Vagina (tissue), 2 donors: Measurements from ENCODE around the gene LONP2. TPM values are rescaled to one million over a fixed set of nuclear protein-coding genes. Genes with fewer than 3 reads are reported as not detected.

Experiments used
- DNase-seq, 2 donors: peaks; one replicate each; pipeline ENCODE4 v3.0.0-alpha.2; 2017; ENCODE audit errors: extremely low spot score in 2 of 2
- H3K27ac ChIP-seq: fragments of 200-600 bp; sonication (generic); one replicate; pipeline ENCODE4 v1.5.1; 2019
- H3K27me3 ChIP-seq: fragments of 200-600 bp; sonication (generic); one replicate; pipeline ENCODE4 v1.5.1; 2019
- H3K36me3 ChIP-seq, 2 donors: fragments of 200-600 bp; sonication (generic); one replicate each; pipeline ENCODE4 v1.5.1; 2017 to 2019
- H3K4me1 ChIP-seq: fragments of 200-600 bp; sonication (generic); one replicate; pipeline ENCODE4 v1.5.1; 2019
- H3K4me3 ChIP-seq, 2 donors: fragments of 200-600 bp; sonication (generic); 1 replicate in 1 of 2; 2 replicates in 1 of 2; pipeline ENCODE4 v1.5.1; 2016 to 2019
- H3K9me3 ChIP-seq: fragments of 200-600 bp; sonication (generic); one replicate; pipeline ENCODE4 v1.5.1; 2019
- POLR2A ChIP-seq, 2 donors: fragments of 450-650 bp; IDR thresholded peaks; one replicate each; pipeline ENCODE4 v1.6.1; 2017; ENCODE audit warnings: antibody characterized with exemption in 2 of 2, mild to moderate bottlenecking in 2 of 2, moderate library complexity in 2 of 2
- POLR2AphosphoS5 ChIP-seq, 2 donors: sonication (generic); formaldehyde crosslinking; IDR thresholded peaks; one replicate each; pipeline ENCODE4 v1.9.0; 2017; ENCODE audit warnings: antibody characterized with exemption in 2 of 2, mild to moderate bottlenecking in 2 of 2, low read depth in 1 of 2; ENCODE audit not compliant: insufficient read depth in 1 of 2
- intact Hi-C: fragments of 100-400 bp; cut with DNase I; formaldehyde crosslinking; loops from one replicate; pipeline ENCODE4 v1.15.1; 2023
- total RNA-seq: library from RNA; depleted of rRNA; stranded (reverse); fragments of >200 nt; gene quantifications from one replicate; pipeline ENCODE4 v1.2.3, GENCODE V29; 2016
- TF ChIP-seq, protein P1 (sequence below), 3 experiments: fragments of 450-650 bp in 2 of 3; fragments of 200-600 bp in 1 of 3; sonication (generic) in 1 of 3; IDR thresholded peaks; one replicate each; pipeline ENCODE4 v1.5.1; 2017 to 2019; ENCODE audit warnings: antibody characterized with exemption in 3 of 3, mild to moderate bottlenecking in 2 of 3, moderate library complexity in 2 of 3

LONP2 gene
- total RNA-seq, 1 donor from 2014 or later, result 40.3 TPM

DNA sequence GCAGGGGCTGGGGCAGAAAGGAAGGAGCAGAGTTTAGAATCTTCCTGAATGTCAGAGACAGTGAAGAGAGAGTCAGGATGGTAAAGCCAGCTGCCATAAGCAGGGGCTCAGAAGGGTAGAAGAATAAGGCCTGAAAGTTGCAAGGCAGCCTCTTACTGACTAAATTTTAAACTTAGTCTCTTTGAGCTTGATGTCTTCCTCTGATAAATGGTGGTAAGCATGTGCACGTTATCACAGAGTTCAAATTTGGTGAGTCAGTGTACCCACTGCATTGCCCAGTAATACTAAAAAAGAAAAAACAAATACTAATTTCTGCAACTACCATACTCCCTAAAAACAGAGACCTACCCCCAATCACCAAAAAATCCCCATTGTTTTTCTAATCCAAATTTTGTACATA, 96.0 kb downstream of the LONP2 start:
- no peak overlapping the region for H3K4me3 ChIP-seq
- H3K27me3 ChIP-seq, result no peaks in the 10 kb centered on the region
- peaks cover 0 to 33% of the 10 kb centered on the region in 2 donors for H3K36me3 ChIP-seq
- intact Hi-C loops, result no loop called here
- H3K27ac ChIP-seq, result no peak overlapping the region
- no peak for DNase-seq
- no peaks in the 10 kb centered on the region for H3K4me1 ChIP-seq
- H3K9me3 ChIP-seq, result no peaks in the 10 kb centered on the region
- TF ChIP-seq POLR2A (IDR thresholded peaks at IDR 0.05) (no peak), POLR2AphosphoS5 (IDR thresholded peaks at IDR 0.05; ENCODE audit: insufficient read depth in 1 of 2, low read depth in 1 of 2) (no peak)
- TF ChIP-seq, protein P1, sequence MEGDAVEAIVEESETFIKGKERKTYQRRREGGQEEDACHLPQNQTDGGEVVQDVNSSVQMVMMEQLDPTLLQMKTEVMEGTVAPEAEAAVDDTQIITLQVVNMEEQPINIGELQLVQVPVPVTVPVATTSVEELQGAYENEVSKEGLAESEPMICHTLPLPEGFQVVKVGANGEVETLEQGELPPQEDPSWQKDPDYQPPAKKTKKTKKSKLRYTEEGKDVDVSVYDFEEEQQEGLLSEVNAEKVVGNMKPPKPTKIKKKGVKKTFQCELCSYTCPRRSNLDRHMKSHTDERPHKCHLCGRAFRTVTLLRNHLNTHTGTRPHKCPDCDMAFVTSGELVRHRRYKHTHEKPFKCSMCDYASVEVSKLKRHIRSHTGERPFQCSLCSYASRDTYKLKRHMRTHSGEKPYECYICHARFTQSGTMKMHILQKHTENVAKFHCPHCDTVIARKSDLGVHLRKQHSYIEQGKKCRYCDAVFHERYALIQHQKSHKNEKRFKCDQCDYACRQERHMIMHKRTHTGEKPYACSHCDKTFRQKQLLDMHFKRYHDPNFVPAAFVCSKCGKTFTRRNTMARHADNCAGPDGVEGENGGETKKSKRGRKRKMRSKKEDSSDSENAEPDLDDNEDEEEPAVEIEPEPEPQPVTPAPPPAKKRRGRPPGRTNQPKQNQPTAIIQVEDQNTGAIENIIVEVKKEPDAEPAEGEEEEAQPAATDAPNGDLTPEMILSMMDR (IDR thresholded peaks at IDR 0.05), result no peak

DNA sequence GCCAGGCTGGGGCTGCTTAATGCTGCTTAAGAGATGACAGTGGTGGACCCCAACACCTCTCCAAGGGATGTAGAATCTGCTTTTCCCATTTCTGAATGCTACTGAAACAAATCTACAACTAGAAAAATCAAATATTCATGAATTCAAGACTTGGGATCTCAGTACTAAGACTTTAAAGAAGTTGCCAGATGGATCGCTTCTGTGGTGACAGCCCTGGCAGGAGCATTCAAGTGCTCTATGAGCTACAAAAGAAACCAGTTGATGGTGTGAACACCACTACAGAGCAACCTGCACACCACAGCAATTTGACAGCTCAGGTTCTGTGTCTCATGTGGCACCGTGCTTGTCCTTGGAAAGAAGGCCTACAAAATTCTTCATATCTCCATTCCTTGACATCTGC, 98.5 kb downstream of the LONP2 start:
- TF ChIP-seq POLR2A (IDR thresholded peaks at IDR 0.05) (no peak), POLR2AphosphoS5 (IDR thresholded peaks at IDR 0.05; ENCODE audit: insufficient read depth in 1 of 2, low read depth in 1 of 2) (no peak)
- TF ChIP-seq, protein P1 (IDR thresholded peaks at IDR 0.05), result no peak
- peaks cover 0 to 18% of the 10 kb centered on the region in 2 donors for H3K36me3 ChIP-seq

DNA sequence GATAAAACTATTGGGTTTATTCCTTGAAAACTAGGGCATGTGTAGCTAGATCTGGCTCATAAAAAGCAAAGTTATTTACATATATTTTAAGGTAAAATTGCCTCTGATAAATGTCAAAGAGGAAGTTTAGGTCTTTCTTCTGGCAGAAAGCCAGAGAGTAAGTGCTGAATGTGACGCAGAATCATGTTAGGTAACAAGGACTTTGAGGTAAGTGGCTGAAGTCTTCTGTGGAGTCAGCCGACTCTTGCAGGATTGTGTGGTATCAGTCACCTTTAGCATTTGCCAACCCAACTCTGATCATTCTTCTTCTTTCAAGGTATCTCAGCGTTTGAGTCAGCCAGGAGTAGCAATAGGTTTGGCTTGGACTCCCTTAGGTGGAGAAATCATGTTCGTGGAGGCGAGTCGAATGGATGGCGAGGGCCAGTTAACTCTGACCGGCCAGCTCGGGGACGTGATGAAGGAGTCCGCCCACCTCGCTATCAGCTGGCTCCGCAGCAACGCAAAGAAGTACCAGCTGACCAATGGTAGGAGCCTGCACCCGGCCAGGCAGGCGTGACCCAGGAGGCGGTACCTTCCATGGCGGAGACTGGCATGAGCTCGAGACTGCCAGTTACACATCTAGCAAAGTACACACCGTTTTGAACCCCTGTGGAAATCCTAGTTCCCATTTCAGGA, 103.2 kb downstream of the LONP2 start:
- Histone ChIP-seq H3K27me3 (no peaks in the 10 kb centered on the region), H3K9me3 (no peaks in the 10 kb centered on the region), H3K36me3 (peaks cover 0 to 27% of the 10 kb centered on the region in 2 donors), H3K4me1 (no peaks in the 10 kb centered on the region), H3K27ac (no peak overlapping the region), H3K4me3 (no peak overlapping the region)
- DNase-seq, result no peak
- intact Hi-C loops, result no loop called here
- no peak for TF ChIP-seq POLR2AphosphoS5 (IDR thresholded peaks at IDR 0.05; ENCODE audit: insufficient read depth in 1 of 2, low read depth in 1 of 2)
- TF ChIP-seq, protein P1 (IDR thresholded peaks at IDR 0.05), result no peak
- no peak for TF ChIP-seq POLR2A (IDR thresholded peaks at IDR 0.05)

More for the DNA sequence above, 98.5 kb downstream of the LONP2 start:
- Histone ChIP-seq H3K4me3 (no peak overlapping the region), H3K4me1 (no peaks in the 10 kb centered on the region), H3K9me3 (no peaks in the 10 kb centered on the region), H3K27me3 (no peaks in the 10 kb centered on the region), H3K27ac (no peak overlapping the region)
- intact Hi-C loops, result no loop called here
- DNase-seq, result no peak

DNA sequence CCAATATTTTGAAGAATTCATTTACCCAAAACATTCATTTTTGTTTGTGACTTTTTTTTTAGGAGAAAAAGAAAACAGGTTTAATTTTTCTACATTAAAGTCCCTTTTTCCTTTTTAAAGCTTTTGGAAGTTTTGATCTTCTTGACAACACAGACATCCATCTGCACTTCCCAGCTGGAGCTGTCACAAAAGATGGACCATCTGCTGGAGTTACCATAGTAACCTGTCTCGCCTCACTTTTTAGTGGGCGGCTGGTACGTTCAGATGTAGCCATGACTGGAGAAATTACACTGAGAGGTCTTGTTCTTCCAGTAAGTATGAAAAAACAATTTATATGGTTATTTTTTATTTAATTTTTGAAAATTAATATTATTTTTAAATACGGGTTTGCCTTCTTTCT, 103.9 kb downstream of the LONP2 start:
- Histone ChIP-seq H3K4me3 (no peak overlapping the region), H3K27ac (no peak overlapping the region), H3K4me1 (no peaks in the 10 kb centered on the region), H3K27me3 (no peaks in the 10 kb centered on the region), H3K9me3 (no peaks in the 10 kb centered on the region), H3K36me3 (peaks cover 0 to 29% of the 10 kb centered on the region in 2 donors)
- no peak for DNase-seq
- TF ChIP-seq POLR2AphosphoS5 (IDR thresholded peaks at IDR 0.05; ENCODE audit: insufficient read depth in 1 of 2, low read depth in 1 of 2) (no peak), POLR2A (IDR thresholded peaks at IDR 0.05) (no peak)
- TF ChIP-seq, protein P1 (IDR thresholded peaks at IDR 0.05), result no peak
- intact Hi-C loops, result no loop called here

DNA sequence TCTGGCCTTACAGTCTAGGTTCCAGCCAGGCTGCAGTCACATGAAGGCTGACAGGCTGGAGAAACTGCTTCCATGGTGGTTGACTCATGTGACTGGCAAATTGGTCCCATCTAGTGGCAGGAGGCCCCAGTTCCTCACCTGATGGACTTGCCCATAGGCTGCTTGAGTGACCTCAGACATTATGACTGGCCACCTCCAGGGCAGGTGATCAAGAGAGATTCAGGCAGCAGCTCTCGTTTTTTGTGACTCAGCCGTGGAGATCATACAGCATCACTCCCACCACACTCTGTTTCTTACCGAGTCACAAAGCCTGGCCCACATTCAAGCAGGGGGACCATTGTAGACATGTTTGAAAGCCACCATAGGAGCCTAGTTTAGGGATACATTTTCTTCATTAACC, 106.6 kb downstream of the LONP2 start:
- Histone ChIP-seq H3K27me3 (no peaks in the 10 kb centered on the region), H3K9me3 (no peaks in the 10 kb centered on the region), H3K4me3 (no peak overlapping the region), H3K27ac (no peak overlapping the region), H3K36me3 (peaks cover 0 to 29% of the 10 kb centered on the region in 2 donors), H3K4me1 (no peaks in the 10 kb centered on the region)
- DNase-seq, result no peak
- TF ChIP-seq, protein P1 (IDR thresholded peaks at IDR 0.05), result no peak
- no peak for TF ChIP-seq POLR2A (IDR thresholded peaks at IDR 0.05)
- no peak for TF ChIP-seq POLR2AphosphoS5 (IDR thresholded peaks at IDR 0.05; ENCODE audit: insufficient read depth in 1 of 2, low read depth in 1 of 2)
- intact Hi-C loops, result loop anchor here (10.0 kb wide), 2 partner anchors 194 to 274 kb away; no protein-coding TSS in a partner anchor
